Measurements from ENCODE around the gene C1QTNF7. TPM values are rescaled to one million over a fixed set of nuclear protein-coding genes. Genes with fewer than 3 reads are reported as not detected.

C1QTNF7 gene
- total RNA-seq, 1 donor from 2014 or later = 4.1 TPM

- peaks cover 4% of the 10 kb centered on the region for H3K9me3 Mint-ChIP-seq
- peaks cover 2% of the 10 kb centered on the region for H3K27me3 Mint-ChIP-seq (ENCODE audit: low read depth)
- no peak for DNase-seq (ENCODE audit: low spot score in 2 of 2, unreplicated experiment in 2 of 2)
- no peak overlapping the region for H3K4me3 Mint-ChIP-seq
- no peaks in the 10 kb centered on the region for H3K4me1 Mint-ChIP-seq
- TF ChIP-seq CTCF (IDR thresholded peaks at IDR 0.05; ENCODE audit: unreplicated experiment) = no peak
- no peak overlapping the region for H3K27ac Mint-ChIP-seq
- H3K36me3 Mint-ChIP-seq = no peaks in the 10 kb centered on the region
Measured at GRCh38 chr4:15420642-15421041, 7.2 kb upstream of the C1QTNF7 start.

- DNase-seq (ENCODE audit: low spot score in 2 of 2, unreplicated experiment in 2 of 2) = no peak
- Mint-ChIP-seq H3K9me3 (peaks cover 3% of the 10 kb centered on the region), H3K36me3 (no peaks in the 10 kb centered on the region), H3K4me3 (no peak overlapping the region), H3K4me1 (no peaks in the 10 kb centered on the region), H3K27me3 (ENCODE audit: low read depth) (peaks cover 2% of the 10 kb centered on the region), H3K27ac (no peak overlapping the region)
- TF ChIP-seq CTCF (IDR thresholded peaks at IDR 0.05; ENCODE audit: unreplicated experiment) = no peak
Measured at GRCh38 chr4:15423285-15423711, 4.5 kb upstream of the C1QTNF7 start.

GRCh38 chr4:15425520-15425919 lies 2.3 kb upstream of the C1QTNF7 start:
- Mint-ChIP-seq H3K9me3 (no peaks in the 10 kb centered on the region), H3K4me1 (no peaks in the 10 kb centered on the region), H3K4me3 (no peak overlapping the region), H3K27me3 (ENCODE audit: low read depth) (peaks cover 2% of the 10 kb centered on the region), H3K36me3 (no peaks in the 10 kb centered on the region), H3K27ac (no peak overlapping the region)
- TF ChIP-seq CTCF (IDR thresholded peaks at IDR 0.05; ENCODE audit: unreplicated experiment) = no peak
- no peak for DNase-seq (ENCODE audit: low spot score in 2 of 2, unreplicated experiment in 2 of 2)

GRCh38 chr4:15427161-15427560 lies 672 bp upstream of the C1QTNF7 start:
- Mint-ChIP-seq H3K4me3 (no peak overlapping the region), H3K4me1 (no peaks in the 10 kb centered on the region), H3K9me3 (peaks cover 9% of the 10 kb centered on the region), H3K27ac (no peak overlapping the region), H3K27me3 (ENCODE audit: low read depth) (peaks cover 2% of the 10 kb centered on the region), H3K36me3 (no peaks in the 10 kb centered on the region)
- DNase-seq (ENCODE audit: low spot score in 2 of 2, unreplicated experiment in 2 of 2) = no peak
- no peak for TF ChIP-seq CTCF (IDR thresholded peaks at IDR 0.05; ENCODE audit: unreplicated experiment)

GRCh38 chr4:15428611-15429010 lies 778 bp downstream of the C1QTNF7 start:
- Mint-ChIP-seq H3K36me3 (no peaks in the 10 kb centered on the region), H3K27me3 (ENCODE audit: low read depth) (peaks cover under 1% of the 10 kb centered on the region), H3K27ac (no peak overlapping the region), H3K4me3 (no peak overlapping the region), H3K9me3 (peaks cover 9% of the 10 kb centered on the region), H3K4me1 (no peaks in the 10 kb centered on the region)
- DNase-seq (ENCODE audit: low spot score in 2 of 2, unreplicated experiment in 2 of 2) = no peak
- TF ChIP-seq CTCF (IDR thresholded peaks at IDR 0.05; ENCODE audit: unreplicated experiment) = no peak

GRCh38 chr4:15434091-15434490 lies 6.3 kb downstream of the C1QTNF7 start:
- H3K4me1 Mint-ChIP-seq = peaks cover 24% of the 10 kb centered on the region
- TF ChIP-seq CTCF (IDR thresholded peaks at IDR 0.05; ENCODE audit: unreplicated experiment) = no peak
- no peak overlapping the region for H3K27ac Mint-ChIP-seq
- H3K4me3 Mint-ChIP-seq = no peak overlapping the region
- peaks cover 9% of the 10 kb centered on the region for H3K9me3 Mint-ChIP-seq
- H3K36me3 Mint-ChIP-seq = no peaks in the 10 kb centered on the region
- no peak for DNase-seq (ENCODE audit: low spot score in 2 of 2, unreplicated experiment in 2 of 2)
- H3K27me3 Mint-ChIP-seq (ENCODE audit: low read depth) = no peaks in the 10 kb centered on the region

Measured in mesothelial cell of epicardium (in vitro differentiated cells).